Glomerular visceral epithelial cell (primary cell): ENCODE measurements around the gene SMARCD3.

ENCODE experiments used
- DNase-seq: peaks from one replicate; pipeline ENCODE4 v3.0.0-alpha.2; 2016; ENCODE audit errors: extremely low spot score

SMARCD3 gene

GRCh38 chr7:151210087-151210854 is 38.2 kb downstream of the SMARCD3 start, which contains the start of gene H2BK1:
Gene H2BK1 (minus strand): TSS chr7:151210488. CDS start chr7:151210318, 170 bp downstream.
- no peak for DNase-seq

- DNase-seq = no peak
Measured at GRCh38 chr7:151209588-151209987, 38.9 kb downstream of the SMARCD3 start.

- no peak for DNase-seq
Measured at GRCh38 chr7:151208253-151208862, 40.1 kb downstream of the SMARCD3 start.

- no peak for DNase-seq
Measured at GRCh38 chr7:151207804-151208203, 40.7 kb downstream of the SMARCD3 start.

- DNase-seq = no peak
Measured at GRCh38 chr7:151207315-151207714, 41.2 kb downstream of the SMARCD3 start.

- DNase-seq = no peak
Measured at GRCh38 chr7:151206914-151207313, 41.6 kb downstream of the SMARCD3 start.

- no peak for DNase-seq
Measured at GRCh38 chr7:151205730-151206129, 42.8 kb downstream of the SMARCD3 start.

GRCh38 chr7:151204383-151205032 is 44.0 kb downstream of the SMARCD3 start:
- DNase-seq = no peak

GRCh38 chr7:151202836-151203235 is 45.7 kb downstream of the SMARCD3 start:
- DNase-seq = no peak

- DNase-seq = no peak
Measured at GRCh38 chr7:151201751-151202150, 46.7 kb downstream of the SMARCD3 start.

GRCh38 chr7:151201344-151201743 is 47.1 kb downstream of the SMARCD3 start:
- DNase-seq = no peak

- DNase-seq = no peak
Measured at GRCh38 chr7:151198945-151199848, 49.3 kb downstream of the SMARCD3 start.

- DNase-seq = no peak
Measured at GRCh38 chr7:151197932-151198331, 50.6 kb downstream of the SMARCD3 start.

- DNase-seq = no peak
Measured at GRCh38 chr7:151195616-151196450, 52.7 kb downstream of the SMARCD3 start.

- no peak for DNase-seq
Measured at GRCh38 chr7:151194188-151194587, 54.3 kb downstream of the SMARCD3 start.

GRCh38 chr7:151193203-151193978 is 55.1 kb downstream of the SMARCD3 start:
- DNase-seq = no peak

- DNase-seq = no peak
Measured at GRCh38 chr7:151192002-151192539, 56.4 kb downstream of the SMARCD3 start.

GRCh38 chr7:151191544-151191943 is 57.0 kb downstream of the SMARCD3 start:
- DNase-seq = no peak

GRCh38 chr7:151189038-151189437 is 59.5 kb downstream of the SMARCD3 start:
- no peak for DNase-seq
